Measurements from ENCODE around the gene DNAJC5. TPM values are rescaled to one million over a fixed set of nuclear protein-coding genes. Genes with fewer than 3 reads are reported as not detected.
A peak's percentile ranks its signal among the peaks of the same experiment; 100 is the strongest.

Gene DNAJC5
- total RNA-seq, 2 experiments from 2014 or later: 21.4 to 22.5 TPM

- no peak overlapping the region for H3K4me3 Mint-ChIP-seq
These were observed 69.5 kb downstream of the DNAJC5 start for GRCh38 chr20:63964412-63964811.

GRCh38 chr20:63966172-63966943, 71.4 kb downstream of the DNAJC5 start:
- CTCF ChIA-PET: no interaction called here
- no peak overlapping the region for H3K27ac ChIP-seq (ENCODE audit: low read depth in 1 of 2, low read length in 2 of 2)
- POLR2A ChIA-PET: no interaction called here
- intact Hi-C loops (cut with DNase I, micrococcal nuclease): no loop called here
- ATAC-seq (ENCODE audit: poor library complexity): no peak
- H3K27ac Mint-ChIP-seq: no peak overlapping the region
- H3K4me3 Mint-ChIP-seq: peak overlapping the region; percentile 42
- peaks cover 46% of the 10 kb centered on the region for H3K36me3 ChIP-seq (ENCODE audit: insufficient read depth, low read length)
- H3K9me3 ChIP-seq (ENCODE audit: control insufficient read depth in 1 of 2, insufficient read depth in 1 of 2, low read length in 2 of 2): peaks cover 0 to 32% of the 10 kb centered on the region in 2 experiments
- H3K9me3 Mint-ChIP-seq: no peaks in the 10 kb centered on the region
- H3K4me1 ChIP-seq (ENCODE audit: insufficient read depth, low read length): peaks cover 19% of the 10 kb centered on the region
- H3K4me3 ChIP-seq (ENCODE audit: low read length): no peak overlapping the region
- H3K4me1 Mint-ChIP-seq (ENCODE audit: low read depth): peaks cover 11% of the 10 kb centered on the region
- DNase-seq: no peak
- no peaks in the 10 kb centered on the region for H3K27me3 Mint-ChIP-seq
- peaks cover 23% of the 10 kb centered on the region for H3K36me3 Mint-ChIP-seq (ENCODE audit: low read depth)
- TF ChIP-seq CTCF (IDR thresholded peaks at IDR 0.05): no peak
- no peaks in the 10 kb centered on the region for H3K27me3 ChIP-seq (ENCODE audit: control insufficient read depth in 1 of 2, insufficient read depth in 2 of 2, low read length in 2 of 2)

More at GRCh38 chr20:63964412-63964811, 69.5 kb downstream of the DNAJC5 start:
- H3K27me3 Mint-ChIP-seq: no peaks in the 10 kb centered on the region
- intact Hi-C loops (cut with DNase I, micrococcal nuclease): no loop called here
- Histone ChIP-seq H3K27me3 (ENCODE audit: control insufficient read depth in 1 of 2, insufficient read depth in 2 of 2, low read length in 2 of 2) (no peaks in the 10 kb centered on the region), H3K27ac (ENCODE audit: low read depth in 1 of 2, low read length in 2 of 2) (no peak overlapping the region), H3K4me1 (ENCODE audit: insufficient read depth, low read length) (peaks cover 13% of the 10 kb centered on the region), H3K9me3 (ENCODE audit: control insufficient read depth in 1 of 2, insufficient read depth in 1 of 2, low read length in 2 of 2) (peaks cover 0 to 29% of the 10 kb centered on the region in 2 experiments), H3K4me3 (ENCODE audit: low read length) (no peak overlapping the region), H3K36me3 (ENCODE audit: insufficient read depth, low read length) (peaks cover 55% of the 10 kb centered on the region)
- no peaks in the 10 kb centered on the region for H3K9me3 Mint-ChIP-seq
- DNase-seq (peak in 1 of 14 experiments; percentile 3), ATAC-seq (ENCODE audit: poor library complexity) (no peak)
- peaks cover 27% of the 10 kb centered on the region for H3K36me3 Mint-ChIP-seq (ENCODE audit: low read depth)
- CTCF ChIA-PET: interaction anchor here (0.6 to 1.1 kb wide), 2 partner anchors 9 to 21 kb away, joined by 3 read pairs; no protein-coding TSS in a partner anchor
- TF ChIP-seq CTCF (IDR thresholded peaks at IDR 0.05): no peak
- no peak overlapping the region for H3K27ac Mint-ChIP-seq
- peaks cover 11% of the 10 kb centered on the region for H3K4me1 Mint-ChIP-seq (ENCODE audit: low read depth)
- POLR2A ChIA-PET: no interaction called here

- H3K4me3 Mint-ChIP-seq: peak overlapping the region; percentile 20
- H3K27ac ChIP-seq (ENCODE audit: low read depth in 1 of 2, low read length in 2 of 2): no peak overlapping the region
- ChIA-PET CTCF (no interaction called here), POLR2A (no interaction called here)
- H3K9me3 ChIP-seq (ENCODE audit: control insufficient read depth in 1 of 2, insufficient read depth in 1 of 2, low read length in 2 of 2): peaks cover 0 to 32% of the 10 kb centered on the region in 2 experiments
- H3K36me3 ChIP-seq (ENCODE audit: insufficient read depth, low read length): peaks cover 42% of the 10 kb centered on the region
- TF ChIP-seq CTCF (IDR thresholded peaks at IDR 0.05): no peak
- no peaks in the 10 kb centered on the region for H3K9me3 Mint-ChIP-seq
- H3K4me1 Mint-ChIP-seq (ENCODE audit: low read depth): peaks cover 11% of the 10 kb centered on the region
- H3K4me3 ChIP-seq (ENCODE audit: low read length): no peak overlapping the region
- H3K4me1 ChIP-seq (ENCODE audit: insufficient read depth, low read length): peaks cover 19% of the 10 kb centered on the region
- H3K27me3 ChIP-seq (ENCODE audit: control insufficient read depth in 1 of 2, insufficient read depth in 2 of 2, low read length in 2 of 2): no peaks in the 10 kb centered on the region
- ATAC-seq (ENCODE audit: poor library complexity) (no peak), DNase-seq (no peak)
- no peaks in the 10 kb centered on the region for H3K27me3 Mint-ChIP-seq
- intact Hi-C loops (cut with DNase I, micrococcal nuclease): no loop called here
- H3K36me3 Mint-ChIP-seq (ENCODE audit: low read depth): peaks cover 18% of the 10 kb centered on the region
- no peak overlapping the region for H3K27ac Mint-ChIP-seq
These were observed 72.0 kb downstream of the DNAJC5 start for GRCh38 chr20:63966944-63967322.
